HepG2 (cell line): Measurements from ENCODE around the gene TTBK2. TPM values are rescaled to one million over a fixed set of nuclear protein-coding genes. Genes with fewer than 3 reads are reported as not detected.

Experiments used
- RAD21 ChIP-seq: fragments of 450-650 bp; formaldehyde crosslinking; IDR thresholded peaks from 2 replicates; pipeline ENCODE4 v1.5.0; 2020; ENCODE audit warnings: mild to moderate bottlenecking
- RFX5 ChIP-seq: IDR thresholded peaks from 2 replicates; pipeline ENCODE4 v1.6.1; 2011; ENCODE audit warnings: low read depth, low read length, improper control_type of control experiment
- SUZ12 ChIP-seq: fragments of 150-350 bp; IDR thresholded peaks from 2 replicates; pipeline ENCODE4 v1.6.1; 2014; ENCODE audit warnings: low read depth, low read length
- THAP7 ChIP-seq: sonication (generic); formaldehyde crosslinking; IDR thresholded peaks from 2 replicates; pipeline ENCODE4 v1.8.1; 2023; ENCODE audit warnings: mild to moderate bottlenecking, missing genetic modification reagents
- THRA ChIP-seq: sonication (generic); formaldehyde crosslinking; IDR thresholded peaks from 2 replicates; pipeline ENCODE4 v1.4.0; 2020; ENCODE audit warnings: missing genetic modification reagents, borderline replicate concordance
- TOPORS ChIP-seq: sonication (generic); formaldehyde crosslinking; IDR thresholded peaks from 2 replicates; pipeline ENCODE4 v1.8.0; 2023; ENCODE audit warnings: mild to moderate bottlenecking, missing genetic modification reagents
- YEATS2 ChIP-seq: sonication (generic); formaldehyde crosslinking; IDR thresholded peaks from 2 replicates; pipeline ENCODE4 v1.4.0; 2020; ENCODE audit warnings: missing genetic modification reagents, borderline replicate concordance
- ZBTB38 ChIP-seq: sonication (generic); formaldehyde crosslinking; IDR thresholded peaks from 2 replicates; pipeline ENCODE4 v1.5.1; 2020; ENCODE audit warnings: mild to moderate bottlenecking, missing genetic modification reagents
- ZNF263 ChIP-seq: sonication (generic); formaldehyde crosslinking; IDR thresholded peaks from 2 replicates; pipeline ENCODE4 v1.4.0; 2020; ENCODE audit warnings: missing genetic modification reagents
- polyA plus RNA-seq, 8 experiments: library from polyadenylated mRNA; depleted of rRNA in 3 of 8; stranded (reverse) in 7 of 8; unstranded in 1 of 8; fragments of >200 nt; fragmentation: Illumina TruSeq in 4 of 8; extraction: Trizol in 4 of 8; gene quantifications; 2 replicates each; pipeline versions ENCODE4 v1.2.1 to v1.2.3, GENCODE V29; 2011 to 2016; ENCODE audit warnings: low read depth in 4 of 8, missing spikeins in 1 of 8, mixed read lengths in 1 of 8; ENCODE audit not compliant: insufficient read depth in 1 of 8
- total RNA-seq, 5 experiments: library from RNA; depleted of rRNA; stranded (reverse); fragments of >200 nt; fragmentation: Illumina TruSeq; extraction: Trizol; gene quantifications; 2 replicates each; pipeline ENCODE4 v1.2.3, GENCODE V29; 2016; ENCODE audit warnings: low read depth in 1 of 5
- TF ChIP-seq, protein P1 (sequence below): sonication (generic); formaldehyde crosslinking; IDR thresholded peaks from 2 replicates; pipeline ENCODE4 v1.9.0; 2021; ENCODE audit warnings: missing genetic modification reagents, borderline replicate concordance
- TF ChIP-seq, protein P2 (sequence below): IDR thresholded peaks from 2 replicates; pipeline ENCODE4 v1.6.1; 2016; ENCODE audit warnings: low read depth
- TF ChIP-seq, protein P3 (sequence below), 2 experiments: sonication (generic) in 1 of 2; formaldehyde crosslinking in 1 of 2; IDR thresholded peaks; 2 replicates each; pipeline versions ENCODE4 v1.6.1 to v1.9.0; 2014 to 2022; ENCODE audit warnings: antibody characterized with exemption in 1 of 2, borderline replicate concordance in 1 of 2, inconsistent platforms in 1 of 2, low read depth in 1 of 2, missing genetic modification reagents in 1 of 2
- TF ChIP-seq, protein P4 (sequence below): IDR thresholded peaks from 2 replicates; pipeline ENCODE4 v1.6.1; 2016; ENCODE audit warnings: mild to moderate bottlenecking

Gene TTBK2
- total and polyA plus RNA-seq, 2 of the 13 experiments (the other 11 are each of a cell fraction or from before 2014, with no cell fraction given) = 5.1 to 7.4 TPM

GRCh38 chr15:42920519-42921341 is at the start of gene TTBK2 (continued):
- TF ChIP-seq, protein P1, sequence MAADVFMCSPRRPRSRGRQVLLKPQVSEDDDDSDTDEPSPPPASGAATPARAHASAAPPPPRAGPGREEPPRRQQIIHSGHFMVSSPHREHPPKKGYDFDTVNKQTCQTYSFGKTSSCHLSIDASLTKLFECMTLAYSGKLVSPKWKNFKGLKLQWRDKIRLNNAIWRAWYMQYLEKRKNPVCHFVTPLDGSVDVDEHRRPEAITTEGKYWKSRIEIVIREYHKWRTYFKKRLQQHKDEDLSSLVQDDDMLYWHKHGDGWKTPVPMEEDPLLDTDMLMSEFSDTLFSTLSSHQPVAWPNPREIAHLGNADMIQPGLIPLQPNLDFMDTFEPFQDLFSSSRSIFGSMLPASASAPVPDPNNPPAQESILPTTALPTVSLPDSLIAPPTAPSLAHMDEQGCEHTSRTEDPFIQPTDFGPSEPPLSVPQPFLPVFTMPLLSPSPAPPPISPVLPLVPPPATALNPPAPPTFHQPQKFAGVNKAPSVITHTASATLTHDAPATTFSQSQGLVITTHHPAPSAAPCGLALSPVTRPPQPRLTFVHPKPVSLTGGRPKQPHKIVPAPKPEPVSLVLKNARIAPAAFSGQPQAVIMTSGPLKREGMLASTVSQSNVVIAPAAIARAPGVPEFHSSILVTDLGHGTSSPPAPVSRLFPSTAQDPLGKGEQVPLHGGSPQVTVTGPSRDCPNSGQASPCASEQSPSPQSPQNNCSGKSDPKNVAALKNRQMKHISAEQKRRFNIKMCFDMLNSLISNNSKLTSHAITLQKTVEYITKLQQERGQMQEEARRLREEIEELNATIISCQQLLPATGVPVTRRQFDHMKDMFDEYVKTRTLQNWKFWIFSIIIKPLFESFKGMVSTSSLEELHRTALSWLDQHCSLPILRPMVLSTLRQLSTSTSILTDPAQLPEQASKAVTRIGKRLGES (CRISPR knock-in tag) = no peak
- no peak for TF ChIP-seq RAD21 (CRISPR knock-in tag)
- no peak; the same call in 1 of the 2 replicates for TF ChIP-seq RFX5
- peak; percentile 31; the same call in 1 of the 2 replicates for TF ChIP-seq THRA (CRISPR knock-in tag)
- TF ChIP-seq, protein P2, sequence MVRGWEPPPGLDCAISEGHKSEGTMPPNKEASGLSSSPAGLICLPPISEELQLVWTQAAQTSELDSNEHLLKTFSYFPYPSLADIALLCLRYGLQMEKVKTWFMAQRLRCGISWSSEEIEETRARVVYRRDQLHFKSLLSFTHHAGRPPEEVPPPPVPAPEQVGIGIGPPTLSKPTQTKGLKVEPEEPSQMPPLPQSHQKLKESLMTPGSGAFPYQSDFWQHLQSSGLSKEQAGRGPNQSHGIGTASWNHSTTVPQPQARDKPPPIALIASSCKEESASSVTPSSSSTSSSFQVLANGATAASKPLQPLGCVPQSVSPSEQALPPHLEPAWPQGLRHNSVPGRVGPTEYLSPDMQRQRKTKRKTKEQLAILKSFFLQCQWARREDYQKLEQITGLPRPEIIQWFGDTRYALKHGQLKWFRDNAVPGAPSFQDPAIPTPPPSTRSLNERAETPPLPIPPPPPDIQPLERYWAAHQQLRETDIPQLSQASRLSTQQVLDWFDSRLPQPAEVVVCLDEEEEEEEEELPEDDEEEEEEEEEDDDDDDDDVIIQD = peak; percentile 85; the same call in 1 of the 2 replicates
- TF ChIP-seq ZBTB38 (CRISPR knock-in tag) = no peak
- no peak for TF ChIP-seq ZNF263
- no peak for TF ChIP-seq TOPORS (CRISPR knock-in tag)
- no peak for TF ChIP-seq YEATS2 (CRISPR knock-in tag)
- TF ChIP-seq, protein P3, sequence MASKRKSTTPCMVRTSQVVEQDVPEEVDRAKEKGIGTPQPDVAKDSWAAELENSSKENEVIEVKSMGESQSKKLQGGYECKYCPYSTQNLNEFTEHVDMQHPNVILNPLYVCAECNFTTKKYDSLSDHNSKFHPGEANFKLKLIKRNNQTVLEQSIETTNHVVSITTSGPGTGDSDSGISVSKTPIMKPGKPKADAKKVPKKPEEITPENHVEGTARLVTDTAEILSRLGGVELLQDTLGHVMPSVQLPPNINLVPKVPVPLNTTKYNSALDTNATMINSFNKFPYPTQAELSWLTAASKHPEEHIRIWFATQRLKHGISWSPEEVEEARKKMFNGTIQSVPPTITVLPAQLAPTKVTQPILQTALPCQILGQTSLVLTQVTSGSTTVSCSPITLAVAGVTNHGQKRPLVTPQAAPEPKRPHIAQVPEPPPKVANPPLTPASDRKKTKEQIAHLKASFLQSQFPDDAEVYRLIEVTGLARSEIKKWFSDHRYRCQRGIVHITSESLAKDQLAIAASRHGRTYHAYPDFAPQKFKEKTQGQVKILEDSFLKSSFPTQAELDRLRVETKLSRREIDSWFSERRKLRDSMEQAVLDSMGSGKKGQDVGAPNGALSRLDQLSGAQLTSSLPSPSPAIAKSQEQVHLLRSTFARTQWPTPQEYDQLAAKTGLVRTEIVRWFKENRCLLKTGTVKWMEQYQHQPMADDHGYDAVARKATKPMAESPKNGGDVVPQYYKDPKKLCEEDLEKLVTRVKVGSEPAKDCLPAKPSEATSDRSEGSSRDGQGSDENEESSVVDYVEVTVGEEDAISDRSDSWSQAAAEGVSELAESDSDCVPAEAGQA (IDR thresholded peaks at IDR 0.05; ENCODE audit: low read depth) = no peak
- TF ChIP-seq, protein P3 (CRISPR knock-in tag; IDR thresholded peaks at IDR 0.05; ENCODE audit: borderline replicate concordance) = no peak
- 0 out of 2 replicates have a peak, but pooled peaks have one; percentile 32 for TF ChIP-seq THAP7 (CRISPR knock-in tag)
- TF ChIP-seq, protein P4, sequence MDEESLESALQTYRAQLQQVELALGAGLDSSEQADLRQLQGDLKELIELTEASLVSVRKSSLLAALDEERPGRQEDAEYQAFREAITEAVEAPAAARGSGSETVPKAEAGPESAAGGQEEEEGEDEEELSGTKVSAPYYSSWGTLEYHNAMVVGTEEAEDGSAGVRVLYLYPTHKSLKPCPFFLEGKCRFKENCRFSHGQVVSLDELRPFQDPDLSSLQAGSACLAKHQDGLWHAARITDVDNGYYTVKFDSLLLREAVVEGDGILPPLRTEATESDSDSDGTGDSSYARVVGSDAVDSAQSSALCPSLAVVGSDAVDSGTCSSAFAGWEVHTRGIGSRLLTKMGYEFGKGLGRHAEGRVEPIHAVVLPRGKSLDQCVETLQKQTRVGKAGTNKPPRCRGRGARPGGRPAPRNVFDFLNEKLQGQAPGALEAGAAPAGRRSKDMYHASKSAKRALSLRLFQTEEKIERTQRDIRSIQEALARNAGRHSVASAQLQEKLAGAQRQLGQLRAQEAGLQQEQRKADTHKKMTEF (CRISPR knock-in tag) = peak; percentile 85
- peak; percentile 43; the same call in 1 of the 2 replicates for TF ChIP-seq SUZ12
